Urinary bladder (tissue), 4 donors: ENCODE results near the gene FITM1. TPM values are rescaled to one million over a fixed set of nuclear protein-coding genes. Genes with fewer than 3 reads are reported as not detected.
A peak's percentile ranks its signal among the peaks of the same experiment; 100 is the strongest.

Experiments used
- DNase-seq: peaks from one replicate; pipeline ENCODE4 v3.0.0-alpha.2; 2015; ENCODE audit errors: extremely low spot score
- H3K27ac ChIP-seq: one replicate; pipeline ENCODE4 v1.5.1; 2013; ENCODE audit warnings: low read depth, mild to moderate bottlenecking, moderate library complexity
- H3K36me3 ChIP-seq: one replicate; pipeline ENCODE4 v1.6.1; 2013; ENCODE audit warnings: mild to moderate bottlenecking, moderate library complexity; ENCODE audit not compliant: insufficient read depth
- H3K4me1 ChIP-seq: one replicate; pipeline ENCODE4 v1.6.1; 2013; ENCODE audit warnings: mild to moderate bottlenecking, moderate library complexity; ENCODE audit not compliant: insufficient read depth
- H3K4me3 ChIP-seq: one replicate; pipeline ENCODE4 v1.5.1; 2013; ENCODE audit warnings: low read depth, low read length
- WGBS: extraction: QIAGEN DNeasy Blood & Tissue Kit; methylation state at CpG from one replicate; pipeline ENCODE4 v1.1.7; 2013; 5-methylcytosine and 5-hydroxymethylcytosine counted together
- polyA plus RNA-seq: library from polyadenylated mRNA; stranded (reverse); fragments of 200-250 nt; gene quantifications from one replicate; pipeline ENCODE4 v1.2.3, GENCODE V29; 2013
- total RNA-seq: library from RNA; depleted of rRNA; stranded (reverse); fragments of >200 nt; gene quantifications from one replicate; pipeline ENCODE4 v1.2.3, GENCODE V29; 2014
- donor health status: healthy with polysubstance abuse.
- donor health status: healthy.

The FITM1 gene
- total and polyA plus RNA-seq, 2 donors: 0.81 to 4.2 TPM

- Histone ChIP-seq H3K36me3 (no peaks in the 10 kb centered on the region), H3K27ac (peak overlapping the region; percentile 67), H3K4me1 (no peaks in the 10 kb centered on the region), H3K4me3 (no peak overlapping the region)
- DNase-seq: no peak
- 80% methylated on average over 19 of the region's 19 CpGs for WGBS
Observed at GRCh38 chr14:24093207-24093900, 37.1 kb upstream of the FITM1 start.

DNA sequence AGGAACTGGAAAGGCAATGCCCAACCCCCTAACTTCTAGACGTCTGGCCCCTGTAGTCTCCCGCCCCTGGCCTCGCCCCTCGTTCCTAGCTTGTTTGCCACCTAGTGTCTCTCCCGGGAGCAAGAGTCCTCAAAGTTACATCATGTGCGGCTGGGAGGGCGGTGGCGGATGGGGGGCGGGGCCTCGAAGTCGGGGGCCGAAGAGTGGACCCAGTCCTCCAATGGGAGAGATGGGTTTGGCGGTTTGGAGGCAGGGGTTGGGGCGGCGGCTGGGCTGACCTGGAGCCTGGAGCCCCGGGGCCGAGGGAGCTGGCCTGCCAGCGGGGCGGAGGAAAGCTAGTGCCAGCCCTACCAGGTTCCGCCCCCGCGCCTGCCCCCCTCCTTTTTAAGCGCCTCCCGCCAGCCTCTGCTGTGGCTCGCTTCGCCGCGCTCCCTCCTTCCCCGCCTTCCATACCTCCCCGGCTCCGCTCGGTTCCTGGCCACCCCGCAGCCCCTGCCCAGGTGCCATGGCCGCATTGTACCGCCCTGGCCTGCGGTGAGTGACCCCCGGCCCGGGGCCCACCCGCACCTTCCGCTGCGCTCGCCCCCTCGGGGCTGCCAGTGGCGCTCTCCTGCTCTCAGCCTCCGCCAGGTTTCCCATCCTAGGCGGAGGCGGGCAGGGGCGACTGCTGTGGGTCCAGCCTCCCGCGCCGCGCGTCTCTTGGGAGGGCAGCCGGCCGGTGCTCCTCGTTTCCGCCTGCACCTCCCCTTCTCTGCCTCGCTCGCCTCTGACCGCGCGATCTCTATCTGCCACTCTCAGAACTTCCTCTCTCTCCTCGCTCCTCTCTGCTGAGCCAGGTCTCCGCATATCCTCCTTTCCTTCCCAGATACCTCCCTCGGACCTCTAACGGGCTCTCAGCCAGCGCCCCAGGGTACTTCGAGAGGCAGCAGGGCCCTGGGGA lies 36.3 kb upstream of the FITM1 start, which contains the start of gene PCK2:
TSS of gene PCK2 (plus strand) at position 411 of the 940 bp plus-strand sequence. CDS start at position 506, 95 bp downstream.
- Histone ChIP-seq H3K36me3 (no peaks in the 10 kb centered on the region), H3K4me3 (peak within 1 kb of the TSS; percentile 80), H3K4me1 (no peaks in the 10 kb centered on the region), H3K27ac (peak within 1 kb of the TSS; percentile 96)
- DNase-seq: peak; percentile 48
- WGBS: under 1% methylated on average over 68 of the region's 68 CpGs

DNA sequence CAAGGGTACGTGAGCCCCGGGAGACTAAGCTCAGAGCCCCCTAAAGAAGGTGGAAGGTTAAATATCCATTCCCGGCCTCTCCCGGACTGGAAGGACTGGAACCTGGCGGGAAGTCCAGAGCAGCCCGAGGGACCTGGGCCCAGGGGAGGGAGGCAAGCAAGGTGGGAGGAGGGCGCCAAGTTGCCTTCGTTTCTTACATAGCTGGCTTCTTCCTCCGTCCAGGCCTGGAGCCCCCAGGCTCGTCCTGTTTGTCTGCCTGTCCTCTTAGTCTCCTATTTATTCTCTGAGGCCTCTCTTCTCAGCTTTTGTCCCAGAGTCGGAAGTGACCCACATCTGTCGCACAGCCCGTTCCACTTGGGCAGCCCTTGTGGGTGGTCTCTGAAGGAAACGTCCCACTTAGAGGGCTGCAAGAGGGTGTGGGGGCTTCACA lies 35.6 kb upstream of the FITM1 start:
- 25% methylated on average over 14 of the region's 14 CpGs for WGBS
- no peak for DNase-seq

GRCh38 chr14:24095271-24096068 lies 35.0 kb upstream of the FITM1 start:
- Histone ChIP-seq H3K27ac (peak overlapping the region; percentile 96), H3K4me3 (peak overlapping the region; percentile 80), H3K36me3 (no peaks in the 10 kb centered on the region), H3K4me1 (no peaks in the 10 kb centered on the region)
- DNase-seq: no peak
- 60% methylated on average over 12 of the region's 12 CpGs for WGBS

More for the DNA sequence above, 35.6 kb upstream of the FITM1 start:
- Histone ChIP-seq H3K27ac (peak overlapping the region; percentile 96), H3K4me1 (no peaks in the 10 kb centered on the region), H3K36me3 (no peaks in the 10 kb centered on the region), H3K4me3 (peak overlapping the region; percentile 80)

DNA sequence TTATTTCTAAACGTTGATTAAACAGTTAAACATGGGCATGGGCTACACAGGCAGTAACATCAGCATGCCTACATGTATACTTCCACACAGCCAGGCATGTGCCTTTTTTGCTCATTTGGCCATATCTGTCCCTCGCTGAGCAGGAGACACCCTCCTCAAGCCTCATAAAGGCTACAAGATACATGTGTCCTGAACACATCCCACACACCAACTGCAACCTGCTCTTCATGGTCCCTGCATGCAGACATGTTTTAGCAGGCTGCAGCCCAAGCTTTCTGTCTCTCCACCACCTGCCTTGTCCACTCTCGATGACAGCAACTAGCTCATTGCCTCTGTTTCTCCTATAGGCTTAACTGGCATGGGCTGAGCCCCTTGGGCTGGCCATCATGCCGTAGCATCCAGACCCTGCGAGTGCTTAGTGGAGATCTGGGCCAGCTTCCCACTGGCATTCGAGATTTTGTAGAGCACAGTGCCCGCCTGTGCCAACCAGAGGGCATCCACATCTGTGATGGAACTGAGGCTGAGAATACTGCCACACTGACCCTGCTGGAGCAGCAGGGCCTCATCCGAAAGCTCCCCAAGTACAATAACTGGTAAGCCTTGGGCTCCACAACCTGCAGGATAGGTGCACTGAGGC lies 33.8 kb upstream of the FITM1 start:
- Histone ChIP-seq H3K36me3 (no peaks in the 10 kb centered on the region), H3K27ac (no peak overlapping the region), H3K4me3 (no peak overlapping the region), H3K4me1 (no peaks in the 10 kb centered on the region)
- WGBS: 96% methylated on average over 8 of the region's 8 CpGs
- no peak for DNase-seq

DNA sequence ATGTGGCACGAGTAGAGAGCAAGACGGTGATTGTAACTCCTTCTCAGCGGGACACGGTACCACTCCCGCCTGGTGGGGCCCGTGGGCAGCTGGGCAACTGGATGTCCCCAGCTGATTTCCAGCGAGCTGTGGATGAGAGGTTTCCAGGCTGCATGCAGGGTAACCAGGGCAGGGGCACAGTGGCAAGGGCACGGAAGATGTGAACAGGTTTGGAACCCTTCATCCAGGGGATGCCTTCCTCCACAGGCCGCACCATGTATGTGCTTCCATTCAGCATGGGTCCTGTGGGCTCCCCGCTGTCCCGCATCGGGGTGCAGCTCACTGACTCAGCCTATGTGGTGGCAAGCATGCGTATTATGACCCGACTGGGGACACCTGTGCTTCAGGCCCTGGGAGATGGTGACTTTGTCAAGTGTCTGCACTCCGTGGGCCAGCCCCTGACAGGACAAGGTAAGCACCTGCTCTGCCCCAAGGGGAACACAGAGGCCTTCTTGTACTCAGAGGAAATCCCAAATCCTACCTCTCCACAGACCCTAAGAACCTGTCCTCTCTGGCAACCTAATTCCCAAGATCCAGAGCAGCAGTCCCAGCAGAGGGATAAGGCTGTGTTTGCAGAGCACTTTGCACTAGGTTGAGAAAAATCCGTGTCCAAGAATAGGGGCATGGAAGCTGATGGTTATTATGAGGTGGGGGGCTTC lies 32.1 kb upstream of the FITM1 start:
- no peaks in the 10 kb centered on the region for H3K4me1 ChIP-seq
- H3K36me3 ChIP-seq: no peaks in the 10 kb centered on the region
- H3K27ac ChIP-seq: no peak overlapping the region
- WGBS: 95% methylated on average over 16 of the region's 16 CpGs
- no peak for DNase-seq
- H3K4me3 ChIP-seq: no peak overlapping the region

DNA sequence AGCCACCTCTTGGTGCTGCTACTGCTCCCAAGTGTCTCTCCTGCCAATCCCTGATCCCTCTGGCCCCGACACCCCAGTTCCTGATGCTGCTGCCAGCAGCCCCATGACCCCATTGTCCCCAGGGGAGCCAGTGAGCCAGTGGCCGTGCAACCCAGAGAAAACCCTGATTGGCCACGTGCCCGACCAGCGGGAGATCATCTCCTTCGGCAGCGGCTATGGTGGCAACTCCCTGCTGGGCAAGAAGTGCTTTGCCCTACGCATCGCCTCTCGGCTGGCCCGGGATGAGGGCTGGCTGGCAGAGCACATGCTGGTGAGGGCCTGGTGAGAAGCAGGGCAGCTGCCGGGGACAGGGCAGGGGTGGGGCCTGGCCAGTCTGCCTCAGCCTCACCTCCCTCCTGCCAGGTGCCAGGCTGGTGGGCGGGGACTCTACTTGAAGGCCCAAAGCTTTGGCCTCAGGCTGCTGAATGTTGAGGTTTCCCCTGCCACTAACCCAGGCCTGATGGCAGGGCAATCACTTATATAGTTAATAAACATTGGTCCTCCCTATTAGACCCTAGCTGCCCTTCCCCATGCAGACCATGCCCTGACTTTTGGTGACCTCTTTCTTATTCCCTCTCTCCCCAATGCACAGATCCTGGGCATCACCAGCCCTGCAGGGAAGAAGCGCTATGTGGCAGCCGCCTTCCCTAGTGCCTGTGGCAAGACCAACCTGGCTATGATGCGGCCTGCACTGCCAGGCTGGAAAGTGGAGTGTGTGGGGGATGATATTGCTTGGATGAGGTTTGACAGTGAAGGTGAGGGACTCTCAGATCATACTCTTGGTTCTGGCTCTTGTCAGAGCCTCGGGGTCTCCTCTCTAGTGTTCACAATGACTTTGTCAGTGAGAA lies 31.3 kb upstream of the FITM1 start:
- Histone ChIP-seq H3K36me3 (no peaks in the 10 kb centered on the region), H3K4me3 (no peak overlapping the region), H3K4me1 (no peaks in the 10 kb centered on the region), H3K27ac (no peak overlapping the region)
- DNase-seq: no peak
- 90% methylated on average over 17 of the region's 17 CpGs for WGBS

GRCh38 chr14:24100197-24100981 lies 30.1 kb upstream of the FITM1 start:
- Histone ChIP-seq H3K27ac (no peak overlapping the region), H3K4me3 (no peak overlapping the region), H3K36me3 (no peaks in the 10 kb centered on the region), H3K4me1 (no peaks in the 10 kb centered on the region)
- 85% methylated on average over 4 of the region's 4 CpGs for WGBS
- no peak for DNase-seq

GRCh38 chr14:24100982-24101494 lies 29.4 kb upstream of the FITM1 start:
- WGBS: 96% methylated on average over 3 of the region's 3 CpGs
- Histone ChIP-seq H3K4me1 (no peaks in the 10 kb centered on the region), H3K4me3 (no peak overlapping the region), H3K27ac (no peak overlapping the region), H3K36me3 (no peaks in the 10 kb centered on the region)
- no peak for DNase-seq

GRCh38 chr14:24102357-24103048 lies 28.0 kb upstream of the FITM1 start:
- Histone ChIP-seq H3K36me3 (no peaks in the 10 kb centered on the region), H3K4me3 (no peak overlapping the region)

GRCh38 chr14:24103451-24103850 lies 27.0 kb upstream of the FITM1 start:
- Histone ChIP-seq H3K36me3 (no peaks in the 10 kb centered on the region), H3K4me1 (no peaks in the 10 kb centered on the region), H3K4me3 (no peak overlapping the region), H3K27ac (no peak overlapping the region)
- 93% methylated on average over 13 of the region's 13 CpGs for WGBS
- no peak for DNase-seq

More at GRCh38 chr14:24102357-24103048, 28.0 kb upstream of the FITM1 start:
- no peaks in the 10 kb centered on the region for H3K4me1 ChIP-seq
- no peak for DNase-seq
- WGBS: 93% methylated on average over 7 of the region's 7 CpGs
- no peak overlapping the region for H3K27ac ChIP-seq
